Type B pancreatic cell (in vitro differentiated cells): ENCODE results near the gene NPAT. TPM values are rescaled to one million over a fixed set of nuclear protein-coding genes. Genes with fewer than 3 reads are reported as not detected.

Experiments used
- DNase-seq: peaks from one replicate; pipeline ENCODE4 v3.0.0; 2021; ENCODE audit warnings: mixed read lengths; ENCODE audit not compliant: unreplicated experiment; ENCODE audit errors: extremely low spot score
- H3K27ac Mint-ChIP-seq: 2 replicates; pipeline ENCODE4 v1.8.0; 2021; ENCODE audit warnings: mild to moderate bottlenecking, mixed read lengths
- H3K27me3 Mint-ChIP-seq: 2 replicates; pipeline ENCODE4 v1.8.0; 2021; ENCODE audit warnings: mixed read lengths
- H3K36me3 Mint-ChIP-seq: 2 replicates; pipeline ENCODE4 v1.8.0; 2021; ENCODE audit warnings: mixed read lengths
- H3K4me1 Mint-ChIP-seq: one replicate; pipeline ENCODE4 v1.8.0; 2021; ENCODE audit warnings: mixed read lengths; ENCODE audit not compliant: unreplicated experiment
- H3K4me3 Mint-ChIP-seq: 2 replicates; pipeline ENCODE4 v1.8.0; 2021; ENCODE audit warnings: mild to moderate bottlenecking, mixed read lengths
- H3K9me3 Mint-ChIP-seq: 2 replicates; pipeline ENCODE4 v1.8.0; 2021; ENCODE audit warnings: mixed read lengths
- total RNA-seq: library from RNA; stranded (reverse); gene quantifications from 2 replicates; pipeline ENCODE4 v1.2.1, GENCODE V29; 2021; ENCODE audit warnings: low replicate concordance
- TF ChIP-seq, protein P1 (sequence below): fragments of 200-600 bp; sonication (generic); conservative IDR thresholded peaks from 2 replicates; pipeline ENCODE4 v1.5.0; 2021; ENCODE audit warnings: antibody characterized with exemption, mild to moderate bottlenecking

NPAT gene
- total RNA-seq, 1 donor from 2014 or later: 17.8 TPM

- H3K9me3 Mint-ChIP-seq: no peaks in the 10 kb centered on the region
- H3K4me3 Mint-ChIP-seq: no peak overlapping the region
- no peak overlapping the region for H3K27ac Mint-ChIP-seq
These were observed 3.3 kb downstream of the NPAT start for GRCh38 chr11:108218912-108219783.

DNA sequence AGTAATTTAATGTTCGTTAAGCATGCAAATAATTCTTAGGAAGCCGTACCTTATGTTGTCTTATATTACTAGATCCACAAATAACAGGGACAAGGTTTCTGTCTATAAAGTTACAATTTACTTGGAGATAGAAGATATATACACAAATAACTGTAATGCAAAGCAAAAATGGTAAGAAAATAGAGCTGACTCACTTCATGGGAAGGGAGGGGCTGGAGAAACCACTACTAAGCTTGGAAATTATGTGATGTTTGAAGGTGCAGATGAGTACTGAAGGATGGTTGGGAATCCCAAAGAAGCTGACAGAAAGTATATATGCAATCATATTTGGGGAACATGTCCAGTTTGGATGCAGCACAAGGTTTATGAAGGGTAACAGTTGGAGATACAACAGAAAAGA, 4.0 kb downstream of the NPAT start:
- DNase-seq: no peak
- H3K4me1 Mint-ChIP-seq: peaks cover 25% of the 10 kb centered on the region
- H3K36me3 Mint-ChIP-seq: peaks cover 10% of the 10 kb centered on the region
- TF ChIP-seq, protein P1, sequence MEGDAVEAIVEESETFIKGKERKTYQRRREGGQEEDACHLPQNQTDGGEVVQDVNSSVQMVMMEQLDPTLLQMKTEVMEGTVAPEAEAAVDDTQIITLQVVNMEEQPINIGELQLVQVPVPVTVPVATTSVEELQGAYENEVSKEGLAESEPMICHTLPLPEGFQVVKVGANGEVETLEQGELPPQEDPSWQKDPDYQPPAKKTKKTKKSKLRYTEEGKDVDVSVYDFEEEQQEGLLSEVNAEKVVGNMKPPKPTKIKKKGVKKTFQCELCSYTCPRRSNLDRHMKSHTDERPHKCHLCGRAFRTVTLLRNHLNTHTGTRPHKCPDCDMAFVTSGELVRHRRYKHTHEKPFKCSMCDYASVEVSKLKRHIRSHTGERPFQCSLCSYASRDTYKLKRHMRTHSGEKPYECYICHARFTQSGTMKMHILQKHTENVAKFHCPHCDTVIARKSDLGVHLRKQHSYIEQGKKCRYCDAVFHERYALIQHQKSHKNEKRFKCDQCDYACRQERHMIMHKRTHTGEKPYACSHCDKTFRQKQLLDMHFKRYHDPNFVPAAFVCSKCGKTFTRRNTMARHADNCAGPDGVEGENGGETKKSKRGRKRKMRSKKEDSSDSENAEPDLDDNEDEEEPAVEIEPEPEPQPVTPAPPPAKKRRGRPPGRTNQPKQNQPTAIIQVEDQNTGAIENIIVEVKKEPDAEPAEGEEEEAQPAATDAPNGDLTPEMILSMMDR: no peak
- H3K4me3 Mint-ChIP-seq: peak overlapping the region; percentile 10
- H3K9me3 Mint-ChIP-seq: no peaks in the 10 kb centered on the region
- no peak overlapping the region for H3K27ac Mint-ChIP-seq
- H3K27me3 Mint-ChIP-seq: no peaks in the 10 kb centered on the region

More at GRCh38 chr11:108218912-108219783, 3.3 kb downstream of the NPAT start:
- H3K36me3 Mint-ChIP-seq: peaks cover 6% of the 10 kb centered on the region
- H3K27me3 Mint-ChIP-seq: no peaks in the 10 kb centered on the region
- TF ChIP-seq, protein P1: no peak
- H3K4me1 Mint-ChIP-seq: peaks cover 25% of the 10 kb centered on the region
- DNase-seq: no peak

DNA sequence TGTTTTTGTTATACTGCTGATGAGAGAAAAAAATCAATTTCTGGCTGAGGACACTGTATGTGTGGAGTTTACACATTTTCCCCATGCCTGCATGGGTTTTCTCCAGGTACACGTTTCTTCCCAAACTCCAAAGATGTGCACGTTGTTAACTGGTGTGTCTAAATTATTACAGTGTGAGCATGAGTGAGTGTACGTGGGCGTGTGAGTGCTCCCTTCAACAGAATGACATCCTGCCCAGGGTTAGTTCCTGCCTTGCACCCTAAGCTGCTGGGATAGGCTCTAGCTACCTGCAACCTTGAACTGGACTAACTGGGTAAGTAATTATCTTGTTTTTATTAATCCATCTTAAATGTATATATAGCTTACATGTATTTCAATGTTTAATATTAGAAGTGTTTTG, 5.5 kb downstream of the NPAT start:
- peaks cover 25% of the 10 kb centered on the region for H3K4me1 Mint-ChIP-seq
- H3K27ac Mint-ChIP-seq: no peak overlapping the region
- H3K27me3 Mint-ChIP-seq: no peaks in the 10 kb centered on the region
- no peak for DNase-seq
- H3K9me3 Mint-ChIP-seq: no peaks in the 10 kb centered on the region
- no peak overlapping the region for H3K4me3 Mint-ChIP-seq
- H3K36me3 Mint-ChIP-seq: peaks cover 19% of the 10 kb centered on the region
- TF ChIP-seq, protein P1: no peak

DNA sequence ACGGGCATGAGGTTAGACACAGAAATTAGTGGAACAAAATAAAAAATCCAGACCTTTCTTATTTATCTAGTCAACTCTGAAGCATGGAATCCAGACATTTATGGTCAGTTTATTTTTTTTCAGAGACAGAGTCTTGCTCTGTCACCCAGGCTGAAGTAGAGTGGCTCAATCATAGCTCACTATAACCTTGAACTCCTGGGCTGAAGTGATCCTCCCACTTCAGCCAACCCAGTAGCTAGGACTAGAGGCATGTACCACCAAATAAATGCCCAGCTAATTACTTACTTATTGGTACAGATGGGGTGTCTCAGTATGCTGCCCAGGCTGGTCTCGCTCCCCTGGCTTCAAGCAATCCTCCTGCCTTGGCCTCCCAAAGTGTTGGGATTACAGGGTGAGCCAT, 8.7 kb downstream of the NPAT start:
- DNase-seq: no peak
- Mint-ChIP-seq H3K36me3 (peaks cover 40% of the 10 kb centered on the region), H3K9me3 (no peaks in the 10 kb centered on the region), H3K4me3 (no peak overlapping the region), H3K4me1 (peaks cover 3% of the 10 kb centered on the region), H3K27me3 (no peaks in the 10 kb centered on the region), H3K27ac (no peak overlapping the region)
- TF ChIP-seq, protein P1: no peak

- TF ChIP-seq, protein P1: no peak
- no peaks in the 10 kb centered on the region for H3K9me3 Mint-ChIP-seq
- H3K36me3 Mint-ChIP-seq: peaks cover 60% of the 10 kb centered on the region
- H3K4me3 Mint-ChIP-seq: no peak overlapping the region
- H3K27me3 Mint-ChIP-seq: no peaks in the 10 kb centered on the region
- DNase-seq: no peak
- no peak overlapping the region for H3K27ac Mint-ChIP-seq
- H3K4me1 Mint-ChIP-seq: no peaks in the 10 kb centered on the region
These were observed 12.0 kb downstream of the NPAT start for GRCh38 chr11:108210441-108210840.
